Breast epithelium (tissue), 4 donors: ENCODE measurements around the gene WRNIP1. TPM values are rescaled to one million over a fixed set of nuclear protein-coding genes. Genes with fewer than 3 reads are reported as not detected.

ENCODE experiments used
- DNase-seq, 2 donors: peaks; one replicate each; pipeline ENCODE4 v3.0.0-alpha.2; 2019; ENCODE audit warnings: low spot score in 2 of 2
- H3K27ac ChIP-seq, 2 donors: fragments of 200-600 bp; sonication (generic) in 1 of 2; one replicate each; pipeline ENCODE4 v1.5.1; 2016 to 2019; ENCODE audit warnings: mild to moderate bottlenecking in 1 of 2
- H3K27me3 ChIP-seq, 2 donors: fragments of 200-600 bp; sonication (generic) in 1 of 2; one replicate each; pipeline versions ENCODE4 v1.5.1 to v1.6.0; 2017 to 2019; ENCODE audit warnings: control low read depth in 1 of 2, mild to moderate bottlenecking in 1 of 2
- H3K36me3 ChIP-seq: fragments of 200-600 bp; one replicate; pipeline ENCODE4 v1.5.1; 2019
- H3K4me1 ChIP-seq, 2 donors: fragments of 200-600 bp; sonication (generic); one replicate each; pipeline ENCODE4 v1.5.1; 2016 to 2019; ENCODE audit warnings: control low read depth in 1 of 2
- H3K4me3 ChIP-seq, 3 donors: fragments of 200-600 bp; sonication (generic); 1 replicate in 2 of 3; 2 replicates in 1 of 3; pipeline ENCODE4 v1.5.1; 2016 to 2019; ENCODE audit warnings: mild to moderate bottlenecking in 3 of 3, moderate library complexity in 2 of 3
- H3K9me3 ChIP-seq, 2 donors: fragments of 200-600 bp; sonication (generic) in 1 of 2; one replicate each; pipeline ENCODE4 v1.5.1; 2016 to 2019; ENCODE audit warnings: control low read depth in 1 of 2
- CTCF ChIP-seq, 3 donors: fragments of 450-650 bp; IDR thresholded peaks; one replicate each; pipeline ENCODE4 v1.5.1; 2016 to 2017; ENCODE audit warnings: antibody characterized with exemption in 3 of 3, mild to moderate bottlenecking in 3 of 3, moderate library complexity in 3 of 3
- POLR2A ChIP-seq: fragments of 450-650 bp; IDR thresholded peaks from one replicate; pipeline ENCODE4 v1.6.1; 2016; ENCODE audit warnings: antibody characterized with exemption, mild to moderate bottlenecking, moderate library complexity
- POLR2AphosphoS5 ChIP-seq, 3 donors: sonication (generic); formaldehyde crosslinking; IDR thresholded peaks; one replicate each; pipeline ENCODE4 v1.6.1; 2017; ENCODE audit warnings: antibody characterized with exemption in 3 of 3
- intact Hi-C: fragments of 100-400 bp; cut with DNase I; formaldehyde crosslinking; loops from one replicate; pipeline ENCODE4 v1.15.1; 2023; ENCODE audit warnings: low total_unique reads
- total RNA-seq, 3 donors: library from RNA; depleted of rRNA; stranded (reverse); fragments of >200 nt; gene quantifications; one replicate each; pipeline ENCODE4 v1.1.0, GENCODE V29; 2016

The WRNIP1 gene
- total RNA-seq, 3 donors from 2014 or later = 40.6 to 62.3 (median 59.3) TPM

- Histone ChIP-seq H3K27ac (no peak overlapping the region), H3K27me3 (no peaks in the 10 kb centered on the region), H3K36me3 (no peaks in the 10 kb centered on the region), H3K4me1 (peaks cover 0 to 5% of the 10 kb centered on the region in 2 donors), H3K9me3 (no peaks in the 10 kb centered on the region), H3K4me3 (no peak overlapping the region)
- TF ChIP-seq POLR2AphosphoS5 (IDR thresholded peaks at IDR 0.05) = no peak
- TF ChIP-seq CTCF (IDR thresholded peaks at IDR 0.05) = no peak
- no peak for TF ChIP-seq POLR2A
- intact Hi-C loops = loop anchor here (5.0 kb wide), 1 partner anchor 1219 kb away; no protein-coding TSS in a partner anchor
- no peak for DNase-seq
These were observed 23.4 kb upstream of the WRNIP1 start for GRCh38 chr6:2741756-2742155.

- intact Hi-C loops = loop anchor here (5.0 kb wide), 1 partner anchor 1221 kb away; no protein-coding TSS in a partner anchor
- H3K4me1 ChIP-seq = peaks cover 0 to 5% of the 10 kb centered on the region in 2 donors
- H3K4me3 ChIP-seq = no peak overlapping the region
- TF ChIP-seq CTCF (IDR thresholded peaks at IDR 0.05) = no peak
- TF ChIP-seq POLR2AphosphoS5 (IDR thresholded peaks at IDR 0.05) = no peak
- no peak for TF ChIP-seq POLR2A
- no peaks in the 10 kb centered on the region for H3K9me3 ChIP-seq
- no peak for DNase-seq
- no peak overlapping the region for H3K27ac ChIP-seq
- no peaks in the 10 kb centered on the region for H3K27me3 ChIP-seq
- no peaks in the 10 kb centered on the region for H3K36me3 ChIP-seq
These were observed 21.6 kb upstream of the WRNIP1 start for GRCh38 chr6:2743280-2744208.

- Histone ChIP-seq H3K4me1 (peaks cover 0 to 5% of the 10 kb centered on the region in 2 donors), H3K4me3 (no peak overlapping the region), H3K27me3 (no peaks in the 10 kb centered on the region), H3K27ac (no peak overlapping the region), H3K36me3 (no peaks in the 10 kb centered on the region), H3K9me3 (no peaks in the 10 kb centered on the region)
- intact Hi-C loops = loop anchor here (5.0 kb wide), 1 partner anchor 1222 kb away; no protein-coding TSS in a partner anchor
- no peak for DNase-seq
- TF ChIP-seq POLR2A (no peak), CTCF (IDR thresholded peaks at IDR 0.05) (peak in 1 of 3 donors; percentile 10)
These were observed 20.9 kb upstream of the WRNIP1 start for GRCh38 chr6:2744209-2744771.

GRCh38 chr6:2744778-2745177 lies 20.4 kb upstream of the WRNIP1 start:
- H3K9me3 ChIP-seq = no peaks in the 10 kb centered on the region
- DNase-seq = no peak
- no peaks in the 10 kb centered on the region for H3K27me3 ChIP-seq
- no peaks in the 10 kb centered on the region for H3K36me3 ChIP-seq
- intact Hi-C loops = loop anchor here (5.0 kb wide), 1 partner anchor 1222 kb away; no protein-coding TSS in a partner anchor
- H3K4me1 ChIP-seq = peaks cover 0 to 5% of the 10 kb centered on the region in 2 donors
- H3K4me3 ChIP-seq = no peak overlapping the region
- H3K27ac ChIP-seq = no peak overlapping the region
- no peak for TF ChIP-seq CTCF (IDR thresholded peaks at IDR 0.05)
- TF ChIP-seq POLR2AphosphoS5 (IDR thresholded peaks at IDR 0.05) = no peak
- TF ChIP-seq POLR2A = no peak

- no peak for DNase-seq
- H3K27ac ChIP-seq = no peak overlapping the region
- H3K36me3 ChIP-seq = no peaks in the 10 kb centered on the region
- H3K9me3 ChIP-seq = no peaks in the 10 kb centered on the region
- no peaks in the 10 kb centered on the region for H3K27me3 ChIP-seq
- TF ChIP-seq CTCF (IDR thresholded peaks at IDR 0.05) = no peak
- no peak for TF ChIP-seq POLR2A
- no peak for TF ChIP-seq POLR2AphosphoS5 (IDR thresholded peaks at IDR 0.05)
- intact Hi-C loops = no loop called here
- H3K4me3 ChIP-seq = no peak overlapping the region
- peaks cover 0 to 5% of the 10 kb centered on the region in 2 donors for H3K4me1 ChIP-seq
These were observed 19.9 kb upstream of the WRNIP1 start for GRCh38 chr6:2745246-2745645.
